HTR-8/SVneo (cell line): ENCODE results near the gene HS6ST3.
"Not testable (repeated sequence)": the region's sequence is repeated elsewhere in the genome, so short reads cannot be mapped to it uniquely, and the experiment has no call there.

Source experiments
- DNase-seq: peaks from one replicate; pipeline ENCODE4 v3.0.0; 2011; ENCODE audit warnings: low spot score, mixed read lengths; ENCODE audit not compliant: insufficient read length
- FAIRE-seq: peaks from 2 replicates; lab custom pipeline; 2011; peaks lifted over from hg19 to GRCh38; lab: Jason Lieb, UNC

The HS6ST3 gene

DNA sequence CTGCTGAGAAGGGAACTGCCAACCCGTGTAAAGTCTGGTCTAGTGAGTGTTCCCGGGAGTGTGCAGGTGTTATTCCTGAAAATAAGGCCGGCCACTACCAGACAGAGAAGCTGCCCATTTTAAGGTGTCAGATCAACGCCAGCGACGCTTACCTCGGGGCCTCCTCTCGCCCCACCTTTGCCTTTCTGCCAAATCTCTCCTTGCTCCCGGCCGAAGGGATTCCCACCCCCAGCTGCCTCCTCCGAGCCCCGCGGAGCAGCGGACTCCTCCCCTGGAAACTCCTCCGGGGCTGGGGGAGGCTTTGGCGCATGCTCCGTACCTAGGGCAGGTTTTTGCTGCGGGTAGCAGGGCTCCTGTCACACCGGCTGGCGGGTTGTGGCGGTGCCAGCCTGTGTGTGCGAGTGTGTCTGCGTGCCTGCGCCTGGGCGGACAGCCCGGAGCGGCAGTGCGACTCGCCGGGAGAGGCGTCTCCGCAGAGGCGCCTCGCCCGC is at the start of gene HS6ST3:
TSS of gene HS6ST3 (plus strand) at position 359 of the 491 bp plus-strand sequence.
- no peak for DNase-seq

GRCh38 chr13:96041326-96042110 is 48.4 kb upstream of the HS6ST3 start:
- DNase-seq (no peak), FAIRE-seq (no peak)

More for the DNA sequence above, at the start of gene HS6ST3:
- no peak for FAIRE-seq

GRCh38 chr13:96044238-96044637 is 45.7 kb upstream of the HS6ST3 start:
- DNase-seq (no peak), FAIRE-seq (no peak)

- not testable (repeated sequence) for FAIRE-seq, DNase-seq
Measured at GRCh38 chr13:96046449-96047126, 43.3 kb upstream of the HS6ST3 start.

GRCh38 chr13:96050955-96051354 is 39.0 kb upstream of the HS6ST3 start:
- not testable (repeated sequence) for DNase-seq, FAIRE-seq

DNA sequence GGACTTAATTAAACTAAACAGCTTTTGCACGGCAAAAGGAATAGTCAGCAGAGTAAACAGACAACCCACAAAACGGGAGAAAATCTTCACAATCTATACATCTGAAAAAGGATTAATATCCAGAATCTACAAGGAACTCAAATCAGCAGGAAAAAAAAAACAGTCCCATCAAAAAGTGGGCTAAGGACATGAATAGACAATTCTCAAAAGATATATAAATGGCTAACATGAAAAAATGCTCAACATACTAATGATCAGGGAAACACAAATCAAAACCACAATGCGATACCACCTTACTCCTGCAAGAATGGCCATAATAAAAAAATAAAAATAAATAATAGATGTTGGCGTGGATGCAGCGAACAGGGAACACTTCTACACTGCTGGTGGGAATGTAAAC is 38.4 kb upstream of the HS6ST3 start:
- not testable (repeated sequence) for DNase-seq, FAIRE-seq

- FAIRE-seq, DNase-seq: not testable (repeated sequence)
Measured at GRCh38 chr13:96051946-96052345, 38.0 kb upstream of the HS6ST3 start.

DNA sequence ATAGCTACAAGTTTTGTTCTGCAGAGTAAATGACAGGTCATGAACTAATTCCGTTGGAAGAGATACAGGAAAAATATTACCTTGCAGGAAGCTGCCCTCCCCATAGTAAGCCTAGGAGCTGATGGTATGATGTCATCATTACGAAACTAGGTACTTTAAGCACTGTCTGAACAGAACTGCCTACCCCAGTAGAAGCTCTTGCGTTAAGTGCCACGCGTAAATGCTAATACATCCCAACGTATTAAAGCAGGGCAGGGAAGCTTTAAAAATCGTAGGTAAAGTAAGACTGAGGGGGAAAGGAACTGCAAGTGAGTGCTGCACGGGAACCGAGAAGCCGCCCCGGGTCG is 37.3 kb upstream of the HS6ST3 start:
- DNase-seq, result peak; percentile 25
- FAIRE-seq, result no peak

GRCh38 chr13:96053003-96053703 is 36.8 kb upstream of the HS6ST3 start, which contains the start of gene UGGT2:
Gene UGGT2, minus strand, starts transcription at chr13:96053401. Its CDS starts 89 bp downstream, at chr13:96053312.
- FAIRE-seq, result no peak

GRCh38 chr13:96065849-96066248 is 24.1 kb upstream of the HS6ST3 start:
- FAIRE-seq (no peak), DNase-seq (no peak)

More at GRCh38 chr13:96053003-96053703, 36.8 kb upstream of the HS6ST3 start, which contains the start of gene UGGT2:
- peak; percentile 93 for DNase-seq

- DNase-seq (no peak), FAIRE-seq (no peak)
Measured at GRCh38 chr13:96068729-96069128, 21.2 kb upstream of the HS6ST3 start.

- no peak for FAIRE-seq
- DNase-seq, result no peak
Measured at GRCh38 chr13:96071504-96071903, 18.4 kb upstream of the HS6ST3 start.

DNA sequence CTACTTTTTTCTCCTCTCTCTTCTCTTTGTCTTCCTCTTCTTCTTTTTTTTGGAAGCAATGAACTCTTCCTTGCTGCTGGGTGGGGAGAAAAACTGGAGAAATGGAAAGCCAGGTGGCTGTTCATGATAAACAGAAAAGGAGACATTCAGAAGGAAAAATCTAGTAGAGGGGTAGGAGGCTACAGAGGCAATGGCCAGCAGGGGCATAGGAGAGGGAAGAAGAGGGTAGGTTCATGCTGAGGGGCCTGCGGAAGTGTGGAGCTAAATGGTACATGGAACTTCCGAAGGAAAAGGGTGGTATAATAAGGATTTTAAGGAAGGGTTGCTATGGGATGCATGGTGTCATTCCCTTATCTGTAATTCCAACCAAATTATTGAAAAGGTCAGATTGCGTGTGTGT is 17.5 kb upstream of the HS6ST3 start:
- FAIRE-seq, result no peak
- DNase-seq, result no peak

GRCh38 chr13:96075953-96076543 is 13.9 kb upstream of the HS6ST3 start:
- DNase-seq (no peak), FAIRE-seq (no peak)

DNA sequence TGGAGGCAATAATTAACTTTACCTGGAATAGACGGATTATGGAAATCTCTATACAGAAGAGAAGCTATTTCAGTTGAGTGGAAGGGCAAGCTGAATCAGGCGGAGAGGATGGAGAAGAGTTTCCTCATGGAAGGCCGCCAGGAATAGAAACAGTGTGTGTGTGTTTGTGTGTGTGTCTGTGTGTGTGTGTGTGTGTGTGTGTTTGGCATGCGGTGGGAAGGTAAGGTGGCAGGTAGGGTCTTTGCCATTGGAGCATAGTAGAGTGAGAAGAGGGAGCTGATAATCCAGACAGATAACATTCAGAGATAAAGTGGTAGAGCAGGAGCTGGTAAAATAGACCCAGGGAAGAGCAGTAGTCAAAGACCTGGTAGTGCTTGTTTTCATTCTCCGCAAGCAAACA is 9.2 kb upstream of the HS6ST3 start:
- no peak for FAIRE-seq

GRCh38 chr13:96081888-96082287 is 8.0 kb upstream of the HS6ST3 start:
- FAIRE-seq, result no peak

More for the DNA sequence above, 9.2 kb upstream of the HS6ST3 start:
- DNase-seq, result no peak

DNA sequence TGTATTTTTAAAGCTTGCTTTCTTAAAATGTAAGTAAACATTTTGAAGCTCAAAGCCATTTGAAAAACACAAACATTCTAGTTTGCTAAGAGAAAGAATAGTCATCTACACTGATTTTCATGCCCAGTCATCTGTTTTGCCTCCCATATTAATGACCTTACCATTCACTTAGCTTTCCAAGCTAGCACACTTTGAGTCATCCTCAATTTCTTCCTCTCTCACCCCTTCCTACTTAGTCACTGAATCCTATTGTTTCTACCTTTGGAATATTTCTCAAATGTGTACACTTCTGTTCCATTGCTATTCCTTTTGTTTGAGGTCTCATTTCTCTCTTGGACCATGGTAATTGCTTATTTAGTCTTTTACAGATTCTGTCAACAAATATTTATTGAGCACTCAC is 7.3 kb upstream of the HS6ST3 start:
- DNase-seq, result no peak
- no peak for FAIRE-seq

More at GRCh38 chr13:96081888-96082287, 8.0 kb upstream of the HS6ST3 start:
- no peak for DNase-seq

DNA sequence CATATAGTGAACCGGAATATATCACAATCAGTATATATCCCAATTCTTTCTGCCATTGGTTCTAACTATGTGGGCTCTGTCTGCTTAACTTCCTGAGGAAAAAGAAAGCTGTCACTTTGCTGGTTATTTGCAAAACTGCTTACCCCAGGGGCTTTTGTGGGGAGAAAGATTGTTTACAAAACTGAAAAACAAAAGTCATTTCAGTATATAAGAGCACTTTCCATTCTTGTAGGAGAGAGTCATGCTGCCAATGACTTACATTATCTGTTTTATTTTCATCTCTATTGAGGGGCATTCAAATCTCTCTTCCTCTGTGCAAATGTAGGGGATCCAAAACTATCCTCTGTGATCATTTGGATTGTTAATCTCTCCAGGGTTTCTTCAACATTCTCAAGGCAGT is 3.2 kb upstream of the HS6ST3 start:
- FAIRE-seq (no peak), DNase-seq (no peak)

DNA sequence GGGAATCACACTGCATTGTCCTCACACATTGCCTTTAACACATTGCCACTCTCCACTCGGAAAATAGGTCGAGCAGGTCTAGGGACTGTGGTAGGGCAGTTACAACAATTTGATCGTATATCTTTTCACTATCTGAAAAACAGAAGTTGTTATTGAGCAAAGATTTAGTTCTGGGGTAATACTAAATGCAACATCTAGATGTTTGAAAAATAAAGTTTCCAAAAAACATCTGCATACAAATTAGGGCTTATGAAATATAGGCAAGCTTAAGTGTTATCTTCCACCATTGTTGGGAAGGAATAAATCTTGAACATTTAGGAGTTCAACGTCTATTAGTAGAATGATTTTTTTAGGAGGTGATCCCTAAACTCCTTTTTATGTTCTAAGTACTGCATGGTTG is 768 bp upstream of the HS6ST3 start:
- no peak for DNase-seq
- no peak for FAIRE-seq
